ENCODE data around the gene KIR3DL3.
"Not testable (repeated sequence)": the region's sequence is repeated elsewhere in the genome, so short reads cannot be mapped to it uniquely, and the experiment has no call there.

The KIR3DL3 gene

GRCh38 chr19:54772666-54773065 is 48.4 kb downstream of the KIR3DL3 start:
- not testable (repeated sequence) for H3K4me3 ChIP-seq (ENCODE audit: low read length); DNase-seq (ENCODE audit: low read depth, low spot score)

GRCh38 chr19:54775095-54775815 is 51.0 kb downstream of the KIR3DL3 start:
- not testable (repeated sequence) for H3K4me3 ChIP-seq (ENCODE audit: low read length); DNase-seq (ENCODE audit: low read depth, low spot score)

DNA sequence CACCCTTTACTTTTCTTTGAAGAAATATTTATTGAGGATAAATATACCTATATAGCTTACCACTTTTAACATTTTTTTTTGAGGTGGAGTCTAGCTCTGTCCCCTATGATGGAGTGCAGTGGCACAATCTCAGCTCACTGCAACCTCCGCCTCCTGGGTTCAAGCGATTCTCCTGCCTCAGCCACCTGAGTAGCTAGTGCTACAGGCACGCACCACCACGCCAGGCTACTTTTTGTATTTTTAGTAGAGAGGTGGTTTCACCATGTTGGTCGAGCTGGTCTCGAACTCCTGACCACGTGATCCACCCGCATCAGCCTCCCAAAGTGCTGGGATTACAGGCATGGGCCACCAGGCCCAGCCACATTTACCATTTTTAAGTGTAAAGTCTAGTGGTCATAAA is 51.6 kb downstream of the KIR3DL3 start:
- not testable (repeated sequence) for DNase-seq (ENCODE audit: low read depth, low spot score); H3K4me3 ChIP-seq (ENCODE audit: low read length)

DNA sequence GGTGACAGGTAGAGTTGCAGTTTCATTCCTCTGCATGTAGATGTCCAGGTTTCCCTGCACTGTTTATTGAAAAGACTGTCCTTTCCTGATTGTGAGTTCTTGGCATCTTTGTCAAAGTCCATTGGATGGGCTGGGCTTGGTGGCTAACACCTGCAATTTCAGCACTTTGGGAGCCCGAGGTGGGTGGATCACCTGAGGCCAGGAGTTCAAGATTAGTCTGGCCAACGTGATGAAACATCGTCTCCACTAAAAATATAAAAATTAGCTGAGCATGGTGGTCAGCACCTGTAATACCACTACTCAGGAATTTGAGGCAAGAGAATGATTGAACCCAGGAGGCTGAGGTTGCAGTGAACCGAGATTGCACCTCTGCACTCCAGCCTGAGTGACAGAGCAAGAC is 53.6 kb downstream of the KIR3DL3 start:
- not testable (repeated sequence) for DNase-seq (ENCODE audit: low read depth, low spot score); H3K4me3 ChIP-seq (ENCODE audit: low read length)

DNA sequence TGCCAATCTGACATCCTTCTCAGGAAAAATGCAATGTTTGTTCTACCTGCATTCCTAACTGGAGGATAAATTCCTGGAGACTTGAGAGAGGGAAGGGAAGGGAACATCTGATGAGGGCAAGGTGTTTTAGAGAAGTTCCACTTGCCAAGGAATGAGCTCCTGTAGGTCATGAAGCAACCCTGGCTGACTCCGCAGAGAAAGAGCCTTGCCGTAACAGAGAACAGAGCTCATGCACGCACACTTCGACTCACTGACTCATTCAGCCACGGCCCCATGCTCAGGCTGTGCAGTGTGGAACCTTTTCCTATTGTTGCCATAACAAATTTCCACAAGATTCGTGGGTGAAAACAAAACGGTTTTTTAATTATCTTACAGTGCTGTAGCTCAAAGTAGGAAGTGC is 54.7 kb downstream of the KIR3DL3 start:
- not testable (repeated sequence) for H3K4me3 ChIP-seq (ENCODE audit: low read length); DNase-seq (ENCODE audit: low read depth, low spot score)

DNA sequence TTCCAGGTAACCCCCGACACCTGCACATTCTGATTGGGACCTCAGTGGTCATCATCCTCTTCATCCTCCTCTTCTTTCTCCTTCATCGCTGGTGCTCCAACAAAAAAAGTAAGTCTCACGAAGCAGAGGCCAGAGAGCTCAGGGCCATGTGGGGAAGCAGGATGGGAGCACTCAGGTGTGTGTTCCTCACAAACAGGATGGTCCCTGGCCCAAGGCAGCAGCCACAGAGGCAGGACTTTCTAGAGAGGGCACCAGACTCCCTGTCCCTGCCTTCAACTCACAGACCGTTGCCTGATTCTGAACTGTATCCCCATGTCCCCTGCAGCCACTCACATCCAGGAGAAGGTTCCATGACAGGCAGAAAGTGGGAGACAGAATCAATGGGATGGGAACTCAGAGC is 58.7 kb downstream of the KIR3DL3 start:
- DNase-seq (ENCODE audit: low read depth, low spot score); H3K4me3 ChIP-seq (ENCODE audit: low read length): not testable (repeated sequence)

All from Jurkat, Clone E6-1 (cell line).